GM12872 (cell line): ENCODE data around the gene S100A10.

Experiments used
- CTCF ChIP-seq: IDR thresholded peaks from 3 replicates; pipeline ENCODE4 v1.5.1; 2011; ENCODE audit warnings: low read depth, mild to moderate bottlenecking, low read length, moderate library complexity; ENCODE audit not compliant: insufficient read depth

The S100A10 gene

GRCh38 chr1:151967091-151967490 lies 26.6 kb downstream of the S100A10 start:
- TF ChIP-seq CTCF: no peak

GRCh38 chr1:151966061-151966460 lies 27.6 kb downstream of the S100A10 start:
- TF ChIP-seq CTCF: no peak

GRCh38 chr1:151964510-151964909 lies 29.1 kb downstream of the S100A10 start:
- no peak for TF ChIP-seq CTCF

GRCh38 chr1:151963288-151963687 lies 30.4 kb downstream of the S100A10 start:
- no peak for TF ChIP-seq CTCF

GRCh38 chr1:151961833-151962232 lies 31.8 kb downstream of the S100A10 start:
- TF ChIP-seq CTCF: no peak

- TF ChIP-seq CTCF: no peak
Observed at GRCh38 chr1:151960780-151961513, 32.7 kb downstream of the S100A10 start.

GRCh38 chr1:151958959-151959358 lies 34.7 kb downstream of the S100A10 start:
- no peak for TF ChIP-seq CTCF

GRCh38 chr1:151956957-151957497 lies 36.6 kb downstream of the S100A10 start:
- no peak for TF ChIP-seq CTCF
